ENCODE measurements around the gene SPAG7. TPM values are rescaled to one million over a fixed set of nuclear protein-coding genes. Genes with fewer than 3 reads are reported as not detected.
"Not testable (repeated sequence)": the region's sequence is repeated elsewhere in the genome, so short reads cannot be mapped to it uniquely, and the experiment has no call there.

SPAG7 gene
- total RNA-seq, 1 donor from 2014 or later, result 40.5 TPM

DNA sequence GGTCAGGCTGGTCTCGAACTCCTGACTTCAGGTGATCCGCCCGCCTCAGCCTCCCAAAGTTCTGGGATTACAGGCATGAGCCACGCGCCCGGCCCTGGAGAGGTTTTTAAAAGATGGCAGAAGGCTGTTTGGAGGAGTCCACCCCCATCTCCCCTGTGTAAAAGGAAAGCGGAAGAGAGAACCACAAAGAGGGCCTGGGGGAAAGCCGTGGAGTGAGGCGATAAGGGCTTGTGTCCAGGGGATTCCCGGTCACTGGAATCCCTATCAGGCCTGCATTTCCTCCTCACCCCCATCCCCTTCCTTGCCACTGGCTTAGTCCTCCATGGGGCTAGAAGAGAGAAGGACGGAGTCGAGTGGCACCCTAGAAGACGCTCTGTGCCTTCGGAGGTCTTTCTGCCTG is 35.7 kb downstream of the SPAG7 start, which contains the start of gene GP1BA:
GP1BA (plus strand) TSS at position 315 of the 400 bp plus-strand sequence. CDS start 328 bp downstream, outside the sequence.
- peaks cover 2% of the 10 kb centered on the region for H3K36me3 ChIP-seq (ENCODE audit: control insufficient read depth, insufficient read depth, low read length)
- no peak within 1 kb of the TSS for H3K4me3 ChIP-seq (ENCODE audit: low read depth, low read length)
- no peak for FAIRE-seq
- TF ChIP-seq, protein P1, sequence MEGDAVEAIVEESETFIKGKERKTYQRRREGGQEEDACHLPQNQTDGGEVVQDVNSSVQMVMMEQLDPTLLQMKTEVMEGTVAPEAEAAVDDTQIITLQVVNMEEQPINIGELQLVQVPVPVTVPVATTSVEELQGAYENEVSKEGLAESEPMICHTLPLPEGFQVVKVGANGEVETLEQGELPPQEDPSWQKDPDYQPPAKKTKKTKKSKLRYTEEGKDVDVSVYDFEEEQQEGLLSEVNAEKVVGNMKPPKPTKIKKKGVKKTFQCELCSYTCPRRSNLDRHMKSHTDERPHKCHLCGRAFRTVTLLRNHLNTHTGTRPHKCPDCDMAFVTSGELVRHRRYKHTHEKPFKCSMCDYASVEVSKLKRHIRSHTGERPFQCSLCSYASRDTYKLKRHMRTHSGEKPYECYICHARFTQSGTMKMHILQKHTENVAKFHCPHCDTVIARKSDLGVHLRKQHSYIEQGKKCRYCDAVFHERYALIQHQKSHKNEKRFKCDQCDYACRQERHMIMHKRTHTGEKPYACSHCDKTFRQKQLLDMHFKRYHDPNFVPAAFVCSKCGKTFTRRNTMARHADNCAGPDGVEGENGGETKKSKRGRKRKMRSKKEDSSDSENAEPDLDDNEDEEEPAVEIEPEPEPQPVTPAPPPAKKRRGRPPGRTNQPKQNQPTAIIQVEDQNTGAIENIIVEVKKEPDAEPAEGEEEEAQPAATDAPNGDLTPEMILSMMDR (IDR thresholded peaks at IDR 0.05; ENCODE audit: insufficient read depth, low read length, severe bottlenecking), result no peak
- no peaks in the 10 kb centered on the region for H3K27me3 ChIP-seq (ENCODE audit: control insufficient read depth, insufficient read depth, low read length)
- DNase-seq (ENCODE audit: low read depth), result no peak

DNA sequence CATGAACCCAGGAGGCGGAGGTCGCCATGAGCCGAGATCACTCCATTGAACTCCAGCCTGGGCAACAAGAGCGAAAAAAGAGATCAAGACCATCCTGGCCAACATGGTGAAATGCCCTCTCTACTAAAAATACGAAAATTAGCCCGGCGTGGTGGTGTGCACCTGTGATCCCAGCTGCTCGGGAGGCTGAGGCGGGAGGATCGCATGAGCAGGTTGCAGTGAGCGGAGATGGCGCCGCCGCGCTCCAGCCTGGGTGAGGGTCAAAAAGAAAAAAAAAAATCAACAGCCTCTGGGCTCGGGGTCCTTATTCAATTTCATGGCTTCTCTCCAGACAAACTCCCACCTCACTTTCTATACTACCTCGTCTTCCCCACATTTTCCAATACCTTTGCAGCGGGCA is 38.7 kb downstream of the SPAG7 start:
- DNase-seq (ENCODE audit: low read depth), result no peak

DNA sequence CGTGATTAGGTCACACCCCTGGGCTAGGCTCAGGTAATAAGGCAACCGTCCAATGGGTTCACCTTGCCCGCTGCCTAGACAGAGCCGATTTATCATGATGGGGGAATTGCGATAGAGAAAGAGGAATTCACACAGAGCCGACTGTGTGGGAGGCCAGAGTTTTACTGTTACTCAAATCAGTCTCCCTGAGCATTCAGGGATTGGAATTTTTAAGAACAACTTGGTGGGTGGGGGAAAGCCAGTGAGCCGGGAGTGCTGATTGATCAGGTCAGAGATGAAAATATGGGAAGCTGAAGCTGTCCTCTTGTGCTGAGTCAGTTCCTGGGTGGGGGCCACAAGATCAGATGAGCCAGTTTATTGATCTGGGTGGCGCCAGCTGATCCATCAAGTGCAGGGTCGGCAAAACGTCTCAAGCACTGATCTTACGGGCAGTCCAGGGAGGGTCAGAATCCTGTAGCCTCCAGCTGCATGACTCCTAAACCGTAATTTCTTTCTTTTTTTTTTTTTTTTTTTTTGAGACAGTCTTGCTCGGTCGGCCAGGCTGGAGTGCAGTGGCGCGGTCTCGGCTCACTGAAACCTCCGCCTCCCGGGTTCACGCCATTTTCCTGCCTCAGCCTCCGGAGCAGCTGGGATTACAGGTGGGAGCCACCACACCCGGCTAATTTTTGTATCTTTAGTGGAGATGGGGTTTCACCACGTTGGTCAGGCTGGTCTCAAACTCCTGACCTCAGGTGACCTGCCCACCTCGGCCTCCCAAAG is 40.9 kb downstream of the SPAG7 start:
- H3K4me3 ChIP-seq (ENCODE audit: low read depth, low read length); H3K36me3 ChIP-seq (ENCODE audit: control insufficient read depth, insufficient read depth, low read length); DNase-seq (ENCODE audit: low read depth); FAIRE-seq; H3K27me3 ChIP-seq (ENCODE audit: control insufficient read depth, insufficient read depth, low read length): not testable (repeated sequence)

More for the DNA sequence above, 38.7 kb downstream of the SPAG7 start:
- TF ChIP-seq, protein P1 (IDR thresholded peaks at IDR 0.05; ENCODE audit: insufficient read depth, low read length, severe bottlenecking), result no peak
- H3K36me3 ChIP-seq (ENCODE audit: control insufficient read depth, insufficient read depth, low read length), result no peaks in the 10 kb centered on the region
- H3K4me3 ChIP-seq (ENCODE audit: low read depth, low read length), result no peak overlapping the region
- no peak for FAIRE-seq
- H3K27me3 ChIP-seq (ENCODE audit: control insufficient read depth, insufficient read depth, low read length), result no peaks in the 10 kb centered on the region

DNA sequence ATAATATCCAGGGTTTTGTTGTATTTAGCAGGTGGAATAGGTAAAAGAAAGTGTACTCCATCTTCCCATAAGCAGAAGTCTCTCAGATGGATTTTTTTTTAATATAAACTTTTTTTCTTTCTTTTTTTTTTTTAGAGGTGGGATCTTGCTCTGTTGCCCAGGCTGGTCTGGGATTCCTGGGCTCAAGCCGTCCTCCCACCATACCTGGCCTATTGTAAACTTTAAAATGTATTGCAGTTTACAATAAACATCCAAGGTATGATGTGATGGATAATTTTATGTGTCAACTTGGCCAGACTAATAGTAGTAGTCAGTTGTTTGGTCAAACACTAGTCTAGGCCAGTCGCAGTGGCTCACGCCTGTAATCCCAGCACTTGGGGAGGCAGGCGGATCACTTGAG is 46.3 kb downstream of the SPAG7 start:
- TF ChIP-seq, protein P1 (IDR thresholded peaks at IDR 0.05; ENCODE audit: insufficient read depth, low read length, severe bottlenecking), result no peak
- Histone ChIP-seq H3K27me3 (ENCODE audit: control insufficient read depth, insufficient read depth, low read length) (no peaks in the 10 kb centered on the region), H3K36me3 (ENCODE audit: control insufficient read depth, insufficient read depth, low read length) (no peaks in the 10 kb centered on the region), H3K4me3 (ENCODE audit: low read depth, low read length) (no peak overlapping the region)
- DNase-seq (ENCODE audit: low read depth) (no peak), FAIRE-seq (no peak)

DNA sequence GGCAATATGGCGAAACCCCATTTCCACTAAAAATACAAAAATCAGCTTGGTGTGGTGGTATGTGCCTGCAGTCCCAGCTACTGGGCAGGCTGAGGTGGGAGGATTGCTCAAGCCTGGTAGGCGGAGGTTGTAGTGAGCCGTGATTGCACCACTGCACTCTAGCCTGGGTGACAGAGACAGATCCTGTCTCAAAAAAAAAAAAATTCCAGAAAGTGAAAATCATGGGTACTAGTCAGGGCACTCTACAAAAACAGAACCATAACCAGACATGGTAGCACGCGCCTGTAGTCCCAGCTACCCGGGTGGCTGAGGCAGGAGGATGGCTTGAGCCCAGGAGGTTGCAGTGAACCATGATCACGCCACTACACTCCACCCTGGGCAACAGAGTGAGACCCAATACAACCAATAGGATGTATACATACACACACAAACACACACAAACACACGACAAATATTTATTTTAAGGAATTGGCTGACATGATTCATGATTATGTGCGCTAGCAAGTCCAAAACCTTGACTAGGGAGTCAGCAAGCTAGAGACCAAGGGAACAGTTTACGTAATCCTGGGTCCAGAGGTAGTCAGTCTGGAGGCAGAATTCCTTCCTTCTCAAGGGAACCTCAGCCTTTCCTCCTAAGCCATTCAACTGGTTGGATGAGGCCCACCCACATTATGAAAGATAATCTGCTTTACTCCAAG is 47.1 kb downstream of the SPAG7 start:
- peak; percentile 66 for FAIRE-seq
- TF ChIP-seq, protein P1 (IDR thresholded peaks at IDR 0.05; ENCODE audit: insufficient read depth, low read length, severe bottlenecking), result no peak
- H3K36me3 ChIP-seq (ENCODE audit: control insufficient read depth, insufficient read depth, low read length), result no peaks in the 10 kb centered on the region
- H3K4me3 ChIP-seq (ENCODE audit: low read depth, low read length), result no peak overlapping the region
- H3K27me3 ChIP-seq (ENCODE audit: control insufficient read depth, insufficient read depth, low read length), result no peaks in the 10 kb centered on the region
- peak; percentile 71 for DNase-seq (ENCODE audit: low read depth)

DNA sequence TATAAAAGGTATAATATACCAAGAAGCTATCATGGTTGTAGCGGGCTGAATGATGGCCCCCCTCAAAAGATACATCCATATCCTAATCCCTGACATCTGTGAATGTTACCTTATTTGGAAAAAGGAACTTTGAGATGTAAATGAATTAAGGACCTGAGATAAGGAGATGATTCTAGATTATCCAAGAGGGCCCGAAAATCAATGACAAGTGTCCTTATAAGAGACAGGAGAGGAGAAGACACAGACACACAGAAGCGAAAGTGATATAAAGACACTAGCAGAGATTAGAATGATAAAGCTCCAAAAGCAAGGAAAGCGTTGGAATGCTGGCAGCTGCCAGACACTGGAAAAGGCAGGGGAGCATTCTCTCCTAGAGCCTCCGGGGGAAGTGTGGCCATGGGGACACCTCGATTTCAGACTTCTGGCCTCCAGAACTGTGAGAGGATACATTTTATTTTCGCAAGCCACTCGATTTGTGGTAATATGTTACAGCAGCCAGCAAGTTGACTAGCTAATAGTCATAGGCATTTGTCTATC is 48.0 kb downstream of the SPAG7 start:
- TF ChIP-seq, protein P1 (IDR thresholded peaks at IDR 0.05; ENCODE audit: insufficient read depth, low read length, severe bottlenecking), result no peak
- no peaks in the 10 kb centered on the region for H3K27me3 ChIP-seq (ENCODE audit: control insufficient read depth, insufficient read depth, low read length)
- H3K4me3 ChIP-seq (ENCODE audit: low read depth, low read length), result no peak overlapping the region
- FAIRE-seq, result no peak
- no peak for DNase-seq (ENCODE audit: low read depth)
- no peaks in the 10 kb centered on the region for H3K36me3 ChIP-seq (ENCODE audit: control insufficient read depth, insufficient read depth, low read length)

DNA sequence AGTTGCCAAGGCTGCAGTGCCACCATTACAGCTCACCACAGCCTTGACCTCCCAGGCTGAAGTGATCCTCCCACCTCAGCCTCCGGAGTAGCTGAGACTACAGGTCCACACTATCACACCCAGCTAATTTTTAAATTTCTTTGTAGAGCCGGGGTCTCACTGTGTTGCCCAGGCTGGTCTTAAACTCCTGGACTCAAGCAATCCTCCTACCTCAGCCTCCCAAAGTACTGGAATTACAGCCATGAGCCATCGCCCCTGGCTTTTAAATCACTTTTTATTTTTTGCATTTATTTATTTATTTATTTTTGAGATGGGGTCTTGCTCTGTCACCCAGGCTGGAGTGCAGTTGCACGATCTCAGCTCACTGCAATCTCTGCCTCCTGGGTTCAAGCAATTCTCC is 53.1 kb downstream of the SPAG7 start:
- FAIRE-seq; H3K4me3 ChIP-seq (ENCODE audit: low read depth, low read length); H3K36me3 ChIP-seq (ENCODE audit: control insufficient read depth, insufficient read depth, low read length); DNase-seq (ENCODE audit: low read depth); H3K27me3 ChIP-seq (ENCODE audit: control insufficient read depth, insufficient read depth, low read length): not testable (repeated sequence)
